NCI-H1694 treated with DMSO at 0.1 percent for 48 hours (cell line): ENCODE results near the gene RUNX1.

Experiments
- DNase-seq: peaks from one replicate; lab custom pipeline; 2025; lab: John Stamatoyannopoulos, UW

The RUNX1 gene

DNA sequence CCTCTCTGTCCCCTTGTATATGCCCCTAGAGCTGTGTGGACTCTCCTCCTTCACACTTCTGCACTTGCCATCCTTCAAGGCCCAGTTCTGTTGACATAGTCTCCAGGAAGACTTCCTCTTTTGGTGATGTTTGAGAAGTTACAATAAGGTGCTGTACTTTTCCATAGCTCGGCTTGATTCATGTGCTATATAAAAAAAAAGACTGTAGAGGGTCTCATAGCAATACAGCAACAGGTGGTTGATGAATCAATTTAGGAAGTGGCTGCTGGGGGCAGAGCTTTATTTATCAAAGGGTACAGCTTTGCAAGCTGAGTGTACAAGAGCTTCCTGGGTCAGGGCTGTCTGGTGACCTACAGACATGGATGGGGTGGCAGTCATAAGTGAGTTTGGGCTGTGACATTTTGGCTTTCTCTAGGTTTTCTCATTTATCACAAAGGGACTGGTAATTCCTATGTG is 102.7 kb downstream of the RUNX1 start:
- no peak for DNase-seq

DNA sequence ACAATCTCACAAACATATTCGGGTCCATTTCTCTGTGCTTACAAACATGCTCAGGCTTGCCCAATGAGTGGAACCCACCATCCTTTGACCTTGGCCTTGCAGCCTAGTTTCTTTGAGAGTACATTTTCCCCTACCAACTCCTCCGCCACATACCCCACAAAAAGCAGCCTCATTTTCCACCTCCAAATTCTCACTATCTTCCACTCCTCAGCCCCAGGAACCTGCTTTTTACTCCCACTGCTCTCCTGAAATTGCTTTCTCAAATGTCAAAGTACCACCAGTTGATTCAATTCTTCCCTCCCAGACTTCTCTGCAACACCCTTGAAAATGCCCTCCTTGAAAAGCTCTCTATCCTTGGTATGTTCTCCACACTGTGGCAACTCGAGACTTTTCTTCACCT is 103.8 kb downstream of the RUNX1 start:
- no peak for DNase-seq

DNA sequence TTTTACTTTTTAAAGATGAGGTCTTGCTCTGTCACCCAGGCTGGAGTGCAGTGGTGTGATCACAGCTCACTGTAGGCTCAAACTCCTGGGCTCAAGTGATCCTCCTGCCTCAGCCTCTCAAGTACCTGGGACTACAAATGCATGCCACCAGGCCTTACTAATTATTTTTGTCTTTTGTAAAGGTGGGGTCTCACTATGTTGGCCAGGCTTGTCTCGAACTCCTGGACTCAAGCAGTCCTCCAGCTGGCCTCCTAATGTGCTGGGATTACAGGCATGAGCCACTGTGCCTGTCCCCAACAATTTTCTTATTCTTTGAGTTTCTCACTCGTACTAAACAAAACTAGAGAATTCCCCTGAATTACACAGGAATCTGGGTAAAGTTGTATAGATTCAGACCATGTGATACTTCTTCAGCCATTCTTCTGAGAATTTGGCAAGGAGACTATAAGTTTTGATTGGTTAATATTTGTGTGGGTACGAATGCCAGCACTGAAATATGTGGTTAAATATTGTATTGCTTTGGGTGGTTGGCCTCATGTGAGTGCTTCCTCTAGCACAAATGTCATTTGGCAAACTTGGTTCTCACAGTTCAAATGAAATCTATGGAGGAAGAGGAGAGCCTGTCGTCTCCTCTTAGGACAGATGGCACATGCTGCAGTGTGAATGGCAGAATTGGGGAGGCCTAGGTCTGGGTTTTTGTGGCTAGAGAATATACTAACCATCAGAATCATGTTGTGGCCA is 104.9 kb downstream of the RUNX1 start:
- no peak for DNase-seq

- DNase-seq: no peak
Observed at GRCh38 chr21:34942911-34943310, 106.2 kb downstream of the RUNX1 start.

GRCh38 chr21:34941162-34941561 is 107.9 kb downstream of the RUNX1 start:
- no peak for DNase-seq

DNA sequence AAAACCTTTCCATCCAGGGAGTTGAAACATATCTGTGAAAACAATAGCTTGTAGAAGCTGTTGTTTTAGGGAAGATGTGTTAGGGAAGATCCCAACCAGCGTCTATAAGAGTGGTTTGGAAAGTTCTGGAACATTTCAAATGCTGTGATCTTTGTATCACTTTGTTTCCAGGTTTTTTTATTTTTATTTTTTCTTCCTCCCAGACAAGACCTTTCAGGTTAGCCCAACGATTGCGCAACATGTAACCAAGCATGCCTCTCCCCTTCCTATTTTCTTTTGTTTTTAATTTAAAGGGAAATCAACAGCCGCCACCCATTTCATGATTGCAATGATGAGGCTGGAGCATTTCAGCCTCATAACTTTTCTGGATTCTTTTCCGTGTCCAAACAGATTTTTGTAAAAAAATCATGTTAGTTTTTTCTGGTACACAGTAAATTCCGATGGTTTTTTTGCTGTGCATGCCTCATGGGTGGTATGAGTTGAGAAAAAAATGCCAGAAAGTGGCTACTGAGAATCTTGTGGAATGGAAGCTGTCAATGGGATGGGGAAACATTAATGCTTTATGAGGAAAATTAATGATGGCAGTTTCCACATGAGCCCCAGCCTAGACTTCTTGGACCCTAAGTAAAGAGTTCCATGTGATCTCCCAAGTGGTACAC is 109.3 kb downstream of the RUNX1 start:
- DNase-seq: no peak

DNA sequence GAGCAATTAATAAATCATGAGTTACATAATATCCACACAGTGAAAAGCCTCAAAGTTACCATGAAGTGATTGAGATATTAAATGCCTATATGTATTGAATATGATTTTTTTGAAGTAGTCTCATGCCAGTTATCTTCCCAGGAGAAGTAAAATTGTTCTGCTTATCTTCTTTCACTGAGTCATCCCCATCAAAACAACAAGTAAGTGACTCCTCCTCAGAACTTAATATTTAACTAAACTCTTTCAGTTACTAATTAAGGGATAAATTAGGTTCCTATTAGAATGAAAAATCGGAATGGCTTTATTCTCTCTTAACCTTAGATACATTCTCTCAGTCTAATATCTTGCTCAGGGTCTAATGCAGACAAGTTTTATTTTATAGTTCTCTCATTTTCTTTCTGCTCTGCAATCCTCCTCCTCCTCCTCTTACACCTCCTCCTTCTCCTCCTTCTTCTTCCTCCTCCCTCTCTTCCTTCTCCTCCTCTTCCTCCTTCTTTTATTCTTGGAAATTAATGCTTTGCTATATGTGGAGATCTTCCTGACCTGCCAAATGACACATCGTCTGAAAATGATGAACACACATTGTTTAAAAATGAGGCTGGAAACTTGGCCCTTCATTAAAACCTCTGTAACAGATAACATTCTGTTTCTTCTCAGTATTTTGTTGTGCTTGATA is 110.9 kb downstream of the RUNX1 start:
- no peak for DNase-seq

GRCh38 chr21:34936883-34937563 is 112.1 kb downstream of the RUNX1 start:
- no peak for DNase-seq

DNA sequence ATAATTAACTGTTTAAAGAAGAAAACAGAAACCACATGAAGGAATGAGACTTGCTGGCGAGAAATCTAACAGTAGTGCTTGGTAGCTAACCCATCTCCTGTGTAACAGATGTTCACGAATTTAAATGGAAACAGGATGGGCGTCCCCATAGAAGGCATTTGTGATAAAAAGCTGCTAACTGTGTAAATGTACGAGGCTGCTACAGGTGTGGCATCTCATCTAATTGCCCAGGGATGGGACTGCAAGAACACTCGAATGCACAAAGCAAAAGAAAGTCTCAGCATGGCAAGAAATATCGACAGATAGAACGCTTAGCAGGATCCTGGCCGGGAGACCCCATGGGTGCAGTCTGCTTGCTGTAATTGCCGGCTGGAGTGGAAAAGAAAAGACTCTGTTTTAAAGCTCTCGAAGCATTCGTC is 112.7 kb downstream of the RUNX1 start:
- DNase-seq: peak; percentile 36

GRCh38 chr21:34935898-34936297 is 113.2 kb downstream of the RUNX1 start:
- no peak for DNase-seq

DNA sequence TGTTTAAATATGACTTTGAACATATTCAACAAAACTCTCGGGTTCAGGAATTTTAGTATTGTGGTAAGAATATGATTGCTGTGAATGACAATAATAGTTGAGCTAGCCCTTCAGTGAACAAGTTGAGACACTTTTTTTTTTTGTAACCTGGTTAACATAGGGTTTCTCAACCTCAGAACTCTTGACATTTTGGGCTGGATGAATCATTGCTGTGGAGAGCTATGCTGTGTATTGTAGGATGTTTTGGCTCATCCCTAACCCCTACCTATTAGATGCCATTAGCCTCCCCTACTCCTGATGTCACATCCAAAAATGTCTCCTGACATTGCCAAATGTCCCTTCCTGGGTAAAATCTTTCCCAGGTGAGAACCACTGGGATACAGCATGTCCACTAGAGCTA is 113.7 kb downstream of the RUNX1 start:
- no peak for DNase-seq

GRCh38 chr21:34934350-34934749 is 114.8 kb downstream of the RUNX1 start:
- DNase-seq: no peak

GRCh38 chr21:34933609-34934335 is 115.3 kb downstream of the RUNX1 start:
- no peak for DNase-seq

DNA sequence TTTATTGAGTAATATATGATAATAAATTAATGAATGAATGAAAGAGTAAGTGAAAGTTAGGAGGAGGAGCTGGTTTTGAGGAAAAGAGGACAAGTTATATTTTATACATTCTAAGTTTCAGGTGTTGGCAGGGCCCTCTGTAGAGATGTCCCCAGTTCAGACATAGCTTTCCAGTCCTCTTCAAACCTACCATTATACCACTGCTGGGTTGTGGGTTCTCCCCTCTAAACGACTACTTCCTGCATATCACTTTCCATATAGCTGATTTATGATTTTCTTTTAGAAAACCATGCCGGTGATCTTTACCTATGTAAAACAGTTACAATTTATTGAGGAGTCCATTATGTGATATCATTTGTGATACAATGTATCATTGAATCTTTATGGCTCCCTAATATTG is 116.9 kb downstream of the RUNX1 start:
- DNase-seq: no peak

DNA sequence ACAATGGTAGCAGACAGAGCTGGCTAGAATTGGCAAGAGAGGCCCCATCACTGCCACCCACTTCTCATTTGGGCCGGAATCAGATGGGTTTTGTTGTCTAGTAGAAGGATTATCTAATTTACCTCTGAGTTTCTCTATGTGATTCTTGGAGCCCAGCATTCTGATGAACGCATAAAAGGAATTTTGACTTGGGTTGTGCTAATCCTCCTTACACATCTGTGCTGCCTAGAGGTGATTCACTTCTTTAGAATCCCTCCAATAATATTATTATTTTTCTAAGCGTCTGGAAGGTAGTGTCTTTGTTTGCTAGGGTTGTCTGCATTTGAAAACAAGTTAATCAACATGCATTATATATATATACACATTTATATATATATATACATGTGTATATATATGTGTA is 118.1 kb downstream of the RUNX1 start:
- no peak for DNase-seq

GRCh38 chr21:34928637-34929036 is 120.5 kb downstream of the RUNX1 start:
- no peak for DNase-seq

- DNase-seq: no peak
Observed at GRCh38 chr21:34927992-34928391, 121.1 kb downstream of the RUNX1 start.

DNA sequence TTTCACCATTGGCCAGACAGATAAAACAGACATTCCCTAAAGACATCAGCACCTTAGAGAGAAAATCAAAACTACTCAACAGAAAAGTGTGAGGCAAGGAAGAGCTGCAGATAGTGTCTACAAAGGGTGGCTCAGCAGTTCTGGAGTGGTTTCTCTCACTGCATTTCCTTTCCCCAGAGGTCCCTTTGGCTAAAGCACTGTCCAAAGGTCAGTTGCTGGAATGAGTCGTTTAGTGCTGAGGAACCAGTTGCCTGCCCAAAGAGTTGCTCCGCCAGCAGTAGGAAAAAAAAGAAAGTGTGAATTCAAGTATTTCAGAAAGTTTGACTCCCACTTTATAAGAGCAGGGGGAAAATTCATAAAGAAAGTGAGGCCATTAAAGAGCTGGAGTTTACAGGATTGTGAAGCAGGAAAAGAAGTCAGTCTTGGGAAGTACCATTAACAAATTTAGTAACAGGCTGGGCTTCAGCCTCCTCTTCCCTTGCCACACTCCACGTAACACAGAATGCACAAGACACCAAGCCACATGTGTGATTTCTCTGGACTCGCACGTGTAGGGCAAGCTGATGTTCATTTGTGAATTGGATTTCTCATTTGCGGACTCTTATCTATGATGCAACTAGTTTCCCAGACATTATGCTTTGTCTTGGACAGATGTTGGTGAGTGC is 122.2 kb downstream of the RUNX1 start:
- no peak for DNase-seq

- no peak for DNase-seq
Observed at GRCh38 chr21:34925597-34925996, 123.5 kb downstream of the RUNX1 start.

DNA sequence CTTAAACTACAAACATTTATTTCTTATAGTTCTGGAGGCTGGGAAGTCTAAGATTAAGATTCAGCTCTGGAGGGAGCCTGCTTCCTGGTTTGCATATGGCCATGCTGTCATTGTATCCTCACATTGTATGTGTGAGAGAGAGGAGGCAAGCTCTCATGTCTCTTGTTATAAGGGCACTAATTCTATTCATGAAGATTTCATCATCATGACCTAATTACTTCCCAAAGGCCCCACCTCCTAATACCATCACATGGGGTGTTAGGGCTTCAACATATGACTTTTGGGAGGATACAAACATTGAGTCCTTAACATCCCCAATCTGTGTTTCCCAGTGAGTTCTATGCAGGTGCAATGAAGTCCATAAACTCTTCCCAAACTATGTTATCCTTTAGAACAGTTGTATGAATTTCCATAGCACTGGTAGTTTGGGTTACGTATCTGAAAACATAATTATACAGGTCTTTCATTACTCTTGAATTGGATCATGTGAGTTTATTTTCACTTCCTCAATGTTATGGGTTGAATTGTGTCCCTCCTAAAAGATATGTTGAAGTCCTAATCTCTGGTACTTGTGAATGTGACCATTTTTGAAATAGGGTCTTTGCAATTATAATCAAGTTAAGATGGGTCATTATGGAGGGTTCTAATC is 124.2 kb downstream of the RUNX1 start:
- no peak for DNase-seq

- no peak for DNase-seq
Observed at GRCh38 chr21:34924194-34924593, 124.9 kb downstream of the RUNX1 start.
